ENCODE results near the gene HEY2.

- TF ChIP-seq CTCF (conservative IDR thresholded peaks at IDR 0.05) (no peak), ZFX (IDR thresholded peaks at IDR 0.05) (no peak)
These were observed 14.8 kb downstream of the HEY2 start for GRCh38 chr6:125764121-125764671.

Measured in C4-2B (cell line).